GM19397 (cell line): Measurements from ENCODE around the gene FKBP4.
"Not testable (repeated sequence)": the region's sequence is repeated elsewhere in the genome, so short reads cannot be mapped to it uniquely, and the experiment has no call there.

Source experiments
- ATAC-seq: cut with Tn5 transposase; IDR thresholded peaks from one replicate; pipeline ENCODE4 v1.9.1; 2021; ENCODE audit warnings: mild to moderate bottlenecking, moderate library complexity; ENCODE audit not compliant: unreplicated experiment

The FKBP4 gene, protein sequence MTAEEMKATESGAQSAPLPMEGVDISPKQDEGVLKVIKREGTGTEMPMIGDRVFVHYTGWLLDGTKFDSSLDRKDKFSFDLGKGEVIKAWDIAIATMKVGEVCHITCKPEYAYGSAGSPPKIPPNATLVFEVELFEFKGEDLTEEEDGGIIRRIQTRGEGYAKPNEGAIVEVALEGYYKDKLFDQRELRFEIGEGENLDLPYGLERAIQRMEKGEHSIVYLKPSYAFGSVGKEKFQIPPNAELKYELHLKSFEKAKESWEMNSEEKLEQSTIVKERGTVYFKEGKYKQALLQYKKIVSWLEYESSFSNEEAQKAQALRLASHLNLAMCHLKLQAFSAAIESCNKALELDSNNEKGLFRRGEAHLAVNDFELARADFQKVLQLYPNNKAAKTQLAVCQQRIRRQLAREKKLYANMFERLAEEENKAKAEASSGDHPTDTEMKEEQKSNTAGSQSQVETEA

DNA sequence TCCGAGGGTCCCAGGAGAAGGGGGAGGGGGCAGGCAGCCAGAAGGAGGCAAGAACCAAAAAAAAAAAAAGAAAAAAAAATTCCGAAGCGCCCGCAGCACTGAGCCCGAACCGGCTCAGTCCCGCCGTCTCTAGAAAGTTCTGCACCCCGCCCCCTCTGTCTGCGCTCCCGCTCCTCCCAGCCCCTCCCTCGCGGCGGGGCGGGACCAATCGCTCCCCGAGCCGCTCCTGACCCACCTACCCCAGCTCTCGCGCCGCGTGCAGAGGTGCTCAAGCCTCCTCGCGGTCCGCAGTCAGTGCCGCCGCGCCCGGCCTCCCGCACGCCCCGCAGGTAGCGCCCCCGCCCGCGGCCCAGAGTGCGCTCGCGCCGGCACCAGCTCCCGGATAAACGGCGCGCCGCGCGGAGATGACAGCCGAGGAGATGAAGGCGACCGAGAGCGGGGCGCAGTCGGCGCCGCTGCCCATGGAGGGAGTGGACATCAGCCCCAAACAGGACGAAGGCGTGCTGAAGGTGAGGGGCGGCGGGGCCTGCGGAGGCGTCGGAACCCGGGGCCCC is at the start of gene FKBP4:
Gene FKBP4, plus strand, starts transcription at position 235 of the 554 bp plus-strand sequence. Its CDS starts 170 bp downstream, at position 405.
- peak; percentile 79 for ATAC-seq

- ATAC-seq = no peak
Measured at GRCh38 chr12:2745655-2746054, 49.1 kb upstream of the FKBP4 start.

GRCh38 chr12:2749580-2749979 is 45.2 kb upstream of the FKBP4 start:
- no peak for ATAC-seq

DNA sequence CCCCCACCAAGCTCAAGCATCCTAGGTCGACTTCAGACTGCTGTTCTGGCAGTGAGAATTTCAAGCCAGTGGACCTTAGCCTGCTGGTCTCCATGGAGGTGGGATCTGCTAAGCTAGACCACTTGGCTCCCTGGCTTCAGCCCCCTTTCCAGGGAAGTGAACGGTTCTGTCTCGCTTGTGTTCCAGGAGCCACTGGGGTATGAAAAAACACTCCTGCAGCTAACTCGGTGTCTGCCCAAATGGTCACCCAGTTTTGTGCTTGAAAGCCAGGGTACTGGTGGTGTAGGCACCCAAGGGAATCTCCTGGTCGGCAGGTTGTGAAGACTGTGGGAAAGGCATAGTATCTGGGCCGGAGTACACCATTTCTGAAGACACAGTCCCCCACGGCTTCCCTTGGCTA is 44.6 kb upstream of the FKBP4 start:
- no peak for ATAC-seq

- ATAC-seq = no peak
Measured at GRCh38 chr12:2751230-2751629, 43.5 kb upstream of the FKBP4 start.

DNA sequence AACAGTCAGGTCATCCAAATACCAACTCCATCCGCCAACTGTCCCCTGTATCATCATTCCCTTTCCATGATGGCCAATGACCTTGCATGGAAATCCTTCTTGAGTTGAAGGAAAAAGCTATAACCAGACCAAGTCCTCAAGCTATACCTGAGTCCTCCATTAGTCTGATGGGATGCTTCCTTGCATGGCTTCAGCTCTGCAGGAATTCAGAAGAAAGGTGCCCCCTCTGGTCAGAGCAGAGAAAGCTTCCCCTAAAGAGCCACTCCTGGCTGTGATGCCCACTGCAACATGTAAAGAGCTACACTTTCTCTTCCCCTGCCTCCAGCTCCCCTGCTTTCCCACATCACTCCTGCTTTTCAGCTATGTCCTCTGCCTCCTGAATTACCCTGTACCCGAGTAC is 43.1 kb upstream of the FKBP4 start:
- ATAC-seq = no peak

GRCh38 chr12:2752676-2753371 is 41.9 kb upstream of the FKBP4 start:
- ATAC-seq = no peak

DNA sequence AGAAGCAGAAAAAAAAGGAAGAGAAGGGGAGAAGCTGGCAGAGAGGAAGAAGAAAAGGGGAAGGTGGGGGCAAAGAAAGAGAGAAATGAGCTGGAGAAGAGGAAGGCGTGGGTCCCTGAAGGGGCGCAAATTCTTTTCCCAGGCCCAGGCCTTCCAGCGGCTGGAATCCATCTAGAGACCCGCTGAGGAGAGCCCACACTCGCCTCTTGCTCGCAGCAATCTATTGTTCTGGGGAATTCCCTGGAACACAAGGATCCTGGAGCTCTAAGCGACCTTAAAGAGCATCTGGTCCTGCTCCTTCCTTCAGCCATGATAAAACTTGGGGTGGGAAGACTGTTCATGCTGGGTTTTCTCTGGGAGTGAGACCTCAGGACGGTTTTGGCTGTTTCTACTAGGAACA is 41.2 kb upstream of the FKBP4 start:
- no peak for ATAC-seq

DNA sequence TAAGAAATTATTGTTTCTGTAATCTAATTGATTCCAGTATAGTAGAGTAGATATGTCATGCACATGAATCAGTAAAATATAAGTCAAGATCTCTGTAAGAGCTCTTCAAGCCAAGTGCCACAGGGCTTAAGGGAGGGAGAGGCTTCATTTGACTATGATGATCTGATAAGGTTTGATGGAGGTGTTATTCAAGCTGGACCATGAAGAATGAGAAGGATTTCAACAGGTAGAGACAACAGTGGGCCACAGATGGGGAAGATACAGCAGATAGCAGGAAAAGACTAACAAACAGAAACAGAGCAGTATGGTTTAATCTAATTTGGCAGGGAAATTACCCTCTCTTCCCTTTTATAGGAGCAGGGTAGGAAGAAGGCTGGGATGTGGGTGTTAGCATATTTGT is 40.6 kb upstream of the FKBP4 start:
- no peak for ATAC-seq

GRCh38 chr12:2756756-2757155 is 38.0 kb upstream of the FKBP4 start:
- no peak for ATAC-seq

- ATAC-seq = no peak
Measured at GRCh38 chr12:2759733-2760132, 35.0 kb upstream of the FKBP4 start.

GRCh38 chr12:2764398-2764797 is 30.4 kb upstream of the FKBP4 start:
- ATAC-seq = no peak

DNA sequence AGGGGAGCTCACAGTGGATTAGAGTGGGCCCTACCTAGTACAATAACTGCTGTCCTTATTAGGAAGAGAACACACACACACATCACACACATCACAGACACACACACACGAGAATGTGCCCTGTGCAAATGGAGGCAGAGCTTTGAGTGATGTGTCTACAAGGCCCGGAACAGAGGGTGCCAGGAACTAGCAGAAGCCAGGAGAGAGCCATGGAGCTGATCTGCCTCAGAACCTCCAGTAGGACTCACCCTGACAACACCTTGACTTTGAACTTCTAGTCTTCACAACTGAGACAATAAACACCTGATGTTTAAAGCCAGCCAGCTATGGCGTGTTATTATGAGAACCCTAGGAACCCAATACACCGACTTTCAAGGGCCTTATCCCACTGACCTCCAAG is 29.7 kb upstream of the FKBP4 start:
- ATAC-seq = no peak

GRCh38 chr12:2765608-2766007 is 29.2 kb upstream of the FKBP4 start:
- ATAC-seq = no peak

GRCh38 chr12:2768224-2768961 is 26.4 kb upstream of the FKBP4 start:
- no peak for ATAC-seq

DNA sequence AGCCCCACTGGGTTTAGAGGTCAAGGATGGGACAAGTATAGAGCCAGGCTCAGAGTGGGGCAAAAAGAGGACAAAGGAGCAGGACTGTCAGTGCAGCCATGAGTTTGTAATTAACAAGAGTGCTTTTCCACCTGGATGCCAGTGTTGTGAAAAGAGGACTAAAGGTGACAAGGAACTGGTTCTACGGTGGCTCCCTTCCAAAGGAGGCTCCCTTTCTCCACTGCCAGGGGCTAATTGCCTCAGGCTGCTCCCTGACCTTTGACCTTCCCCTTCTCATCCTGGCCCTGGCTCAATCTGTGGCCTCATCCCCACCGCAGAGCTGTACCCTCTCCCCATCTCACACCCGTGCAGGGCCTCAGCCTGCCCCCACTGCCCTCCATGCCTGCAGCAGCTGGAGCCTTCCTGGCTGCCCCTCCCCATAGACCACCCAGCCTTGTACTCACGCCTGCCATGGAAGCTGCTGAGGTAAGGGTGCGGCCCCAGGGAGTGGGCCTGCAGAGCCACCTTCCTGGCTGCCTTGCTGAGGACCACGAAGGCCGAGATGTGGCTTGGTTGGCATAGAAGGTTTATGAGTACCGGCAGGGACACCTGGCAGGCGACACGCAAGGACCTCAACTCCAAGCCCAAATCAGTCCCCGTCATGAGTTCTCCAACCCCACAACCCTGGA is 24.8 kb upstream of the FKBP4 start:
- ATAC-seq = no peak

DNA sequence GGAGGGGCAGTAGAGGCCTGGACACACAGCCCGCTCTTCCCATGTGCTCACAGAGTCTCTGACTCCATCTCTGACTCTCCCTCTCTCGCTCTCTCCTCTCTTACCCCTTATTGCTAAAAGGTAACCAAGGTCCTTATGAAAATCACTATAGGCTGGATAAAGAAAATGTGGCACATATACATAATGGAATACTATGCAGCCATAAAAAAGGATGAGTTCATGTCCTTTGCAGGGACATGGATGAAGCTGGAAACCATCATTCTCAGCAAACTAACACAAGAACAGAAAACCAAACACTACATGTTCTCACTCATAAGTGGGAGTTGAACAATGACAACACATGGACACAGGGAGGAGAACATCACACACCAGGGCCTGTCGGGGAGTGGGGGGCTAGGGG is 24.2 kb upstream of the FKBP4 start:
- ATAC-seq = not testable (repeated sequence)

DNA sequence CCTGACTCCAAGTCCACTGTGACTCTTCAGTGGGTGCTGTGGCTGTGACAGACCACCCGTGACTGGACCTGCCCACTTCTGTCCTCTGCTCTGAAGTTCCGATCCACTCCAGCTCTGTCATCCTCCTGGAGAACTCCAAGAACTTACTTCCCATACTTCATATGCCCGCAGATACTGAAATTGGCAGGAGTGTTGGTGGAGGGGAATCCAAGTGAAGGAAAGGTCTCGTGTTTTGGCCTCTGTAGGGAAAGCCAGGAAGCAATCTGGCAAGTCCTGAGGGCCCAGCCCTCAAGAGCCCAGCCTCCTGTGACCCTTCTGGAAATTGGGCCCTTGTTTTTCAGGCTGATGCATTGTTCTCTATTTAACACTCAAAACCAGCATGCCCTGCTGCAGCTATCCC is 22.4 kb upstream of the FKBP4 start:
- no peak for ATAC-seq

- ATAC-seq = no peak
Measured at GRCh38 chr12:2773199-2773875, 21.4 kb upstream of the FKBP4 start.

GRCh38 chr12:2775431-2775830 is 19.3 kb upstream of the FKBP4 start:
- no peak for ATAC-seq
